Endometrial microvascular endothelial cells (primary cell): ENCODE measurements around the gene TARS1. TPM values are rescaled to one million over a fixed set of nuclear protein-coding genes. Genes with fewer than 3 reads are reported as not detected.
"Not testable (repeated sequence)": the region's sequence is repeated elsewhere in the genome, so short reads cannot be mapped to it uniquely, and the experiment has no call there.

Source experiments
- in situ Hi-C: cut with HindIII; loops from 2 replicates; pipeline ENCODE4 v1.10.0; 2017; ENCODE audit warnings: low sequenced_read_pairs, low pct_unique_long_range_greater_than_20kb; ENCODE audit errors: inconsistent ontology term
- total RNA-seq: library from RNA; depleted of rRNA; stranded (reverse); fragments of >200 nt; gene quantifications from one replicate; pipeline ENCODE4 v1.2.3, GENCODE V29; 2015; ENCODE audit errors: inconsistent ontology term

TARS1 gene
- total RNA-seq, 1 donor from 2014 or later: 174 TPM

DNA sequence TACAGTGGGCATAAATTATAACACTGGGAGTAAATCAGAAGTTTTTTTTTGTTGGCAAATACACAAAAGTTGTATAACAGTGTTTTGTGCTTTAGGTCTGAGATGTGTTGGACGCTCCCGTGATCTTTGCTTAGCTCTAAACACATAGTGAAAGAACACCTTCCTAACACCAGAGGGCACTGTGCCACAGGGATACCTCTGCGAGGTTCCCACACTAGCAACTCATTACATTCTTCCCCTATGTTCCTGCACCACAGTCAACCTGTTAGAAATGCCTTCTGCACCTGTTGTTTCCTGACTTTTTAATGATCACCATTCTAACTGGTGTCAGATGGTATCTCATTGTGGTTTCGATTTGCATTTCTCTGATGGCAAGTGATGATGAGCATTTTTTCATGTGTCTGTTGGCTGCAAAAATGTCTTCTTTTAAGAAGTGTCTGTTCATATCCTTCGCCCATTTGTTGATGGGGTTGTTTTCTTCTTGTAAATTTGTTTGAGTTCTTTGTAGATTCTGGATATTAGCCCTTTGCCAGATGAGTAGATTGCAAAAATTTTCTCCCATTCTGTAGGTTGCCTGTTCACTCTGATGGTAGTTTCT lies 4.8 kb upstream of the TARS1 start:
- in situ Hi-C loops: not testable (repeated sequence)

DNA sequence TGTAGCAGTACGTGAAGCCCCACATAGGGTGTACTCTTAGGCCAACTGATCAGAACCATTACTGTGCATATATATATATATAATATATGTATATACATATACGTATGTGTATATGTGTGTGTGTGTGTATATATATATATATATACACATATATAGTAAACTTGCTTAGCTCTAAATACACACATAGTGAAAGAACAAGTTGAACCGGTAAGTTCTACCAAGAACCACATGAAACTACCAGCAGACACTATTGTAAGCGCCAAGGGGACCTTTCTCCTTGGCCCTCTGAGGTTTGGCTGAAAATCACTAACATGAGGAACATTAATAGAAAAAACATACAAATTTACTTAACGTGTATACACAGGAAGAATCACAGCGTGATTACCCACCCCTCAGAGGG lies 1.8 kb upstream of the TARS1 start:
- in situ Hi-C loops: no loop called here

DNA sequence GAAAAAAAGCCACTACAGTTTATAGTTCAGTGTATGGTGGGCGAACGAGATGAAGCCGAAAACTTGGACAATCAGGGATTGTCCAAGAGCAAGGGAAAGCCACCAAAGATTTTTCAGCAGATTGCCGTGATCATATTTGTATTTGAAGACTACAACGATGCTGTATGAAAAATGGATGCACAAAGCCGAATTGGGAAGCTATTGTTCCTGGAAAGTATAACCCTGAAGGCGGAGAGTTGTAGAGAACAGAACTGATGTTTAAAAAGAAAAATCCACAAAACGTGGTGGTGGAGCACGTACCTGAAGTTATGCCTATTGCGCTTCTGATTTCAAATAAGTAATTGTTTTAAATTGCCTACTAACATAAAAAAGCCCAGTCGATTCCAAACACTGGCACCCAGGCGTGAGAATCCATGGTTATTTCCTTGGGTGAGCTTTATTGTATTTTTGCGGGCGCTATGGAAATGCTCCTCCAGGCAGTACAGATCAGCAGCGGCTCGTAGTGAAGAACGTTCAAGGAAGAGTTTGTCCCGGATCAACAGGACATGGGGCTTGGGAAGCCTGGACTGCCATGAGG lies 772 bp upstream of the TARS1 start:
- in situ Hi-C loops: no loop called here

DNA sequence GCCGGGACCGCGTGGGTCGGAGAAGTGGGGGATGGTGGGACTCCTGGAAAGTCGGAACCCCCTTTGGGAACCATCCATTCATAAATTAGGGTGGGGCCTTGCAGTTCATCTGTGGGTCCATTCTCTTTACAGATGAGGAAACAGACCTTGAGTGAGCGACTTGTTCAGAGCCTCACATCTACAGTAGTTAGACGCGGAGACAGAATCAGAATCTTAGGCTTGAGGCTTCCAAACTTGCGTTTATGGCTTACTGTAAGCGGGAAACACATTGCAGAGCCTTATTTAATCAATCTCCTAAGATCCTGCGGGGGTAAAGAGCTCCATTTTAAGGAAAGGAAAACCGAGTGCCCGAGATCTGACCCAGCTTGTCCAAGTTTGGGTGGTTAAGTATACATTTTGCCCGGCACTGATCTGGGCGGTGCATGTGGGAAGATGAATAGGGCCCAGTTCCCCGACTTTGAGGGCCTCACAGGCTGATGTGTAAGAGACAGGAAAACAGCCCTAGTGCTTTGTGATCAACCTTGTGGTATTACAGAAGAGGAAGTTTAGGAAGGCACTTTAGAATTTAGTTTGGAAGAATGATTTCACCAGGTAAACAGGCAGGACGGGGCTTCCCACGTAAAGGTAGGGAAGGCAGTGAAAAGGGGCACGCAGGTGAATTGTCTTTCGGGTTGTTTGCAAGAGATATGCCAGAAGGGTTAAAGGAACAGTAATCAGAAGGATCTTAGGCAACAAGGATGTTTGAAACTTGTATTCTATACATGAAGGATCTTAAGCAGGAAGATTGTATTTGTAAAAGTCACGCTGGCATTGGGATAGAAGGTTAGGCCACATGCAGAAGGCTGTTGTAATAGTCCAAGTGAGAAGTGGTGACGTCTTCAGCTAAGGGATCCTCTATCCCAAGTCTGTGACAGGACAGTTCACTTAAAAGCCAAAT lies 744 bp downstream of the TARS1 start:
- in situ Hi-C loops: no loop called here

DNA sequence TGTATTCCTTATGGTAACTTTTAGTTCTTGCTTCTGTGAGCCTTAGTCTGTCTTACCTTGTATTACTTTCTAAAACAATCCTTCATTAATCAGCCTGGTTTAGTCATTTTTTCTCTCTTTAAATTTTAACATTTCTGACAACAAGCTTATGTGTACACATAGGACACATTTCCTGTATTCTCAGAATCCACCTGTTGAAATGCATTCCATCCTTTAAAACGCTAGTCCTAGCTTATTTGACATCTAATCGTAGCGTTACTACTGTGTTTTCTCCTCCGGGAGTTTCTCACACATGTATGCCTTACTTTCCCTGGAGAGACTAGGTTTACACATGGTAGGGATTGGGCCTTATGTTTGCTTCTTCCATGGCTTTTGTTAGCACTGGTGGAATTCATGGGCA lies 3.8 kb downstream of the TARS1 start:
- in situ Hi-C loops: no loop called here

DNA sequence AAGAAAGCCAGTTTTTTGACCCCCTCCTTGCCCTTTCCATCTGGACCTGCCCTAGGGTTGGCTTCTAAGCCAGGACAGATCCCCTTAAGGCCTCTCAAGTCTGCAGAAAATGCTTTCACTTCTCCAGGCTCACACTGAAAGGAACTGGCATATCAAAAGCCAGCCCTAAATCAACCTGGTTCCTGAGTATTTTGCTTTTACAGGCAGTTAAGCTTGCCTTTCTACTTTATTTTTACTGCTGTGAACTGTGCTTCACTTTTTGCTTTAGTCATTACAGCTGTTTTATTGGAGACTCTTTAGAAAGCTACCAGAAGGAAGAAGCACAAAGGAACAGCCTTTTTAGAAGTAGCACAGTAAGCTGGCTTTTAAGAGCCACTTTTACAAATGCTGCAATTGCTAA lies 5.0 kb downstream of the TARS1 start:
- in situ Hi-C loops: no loop called here

DNA sequence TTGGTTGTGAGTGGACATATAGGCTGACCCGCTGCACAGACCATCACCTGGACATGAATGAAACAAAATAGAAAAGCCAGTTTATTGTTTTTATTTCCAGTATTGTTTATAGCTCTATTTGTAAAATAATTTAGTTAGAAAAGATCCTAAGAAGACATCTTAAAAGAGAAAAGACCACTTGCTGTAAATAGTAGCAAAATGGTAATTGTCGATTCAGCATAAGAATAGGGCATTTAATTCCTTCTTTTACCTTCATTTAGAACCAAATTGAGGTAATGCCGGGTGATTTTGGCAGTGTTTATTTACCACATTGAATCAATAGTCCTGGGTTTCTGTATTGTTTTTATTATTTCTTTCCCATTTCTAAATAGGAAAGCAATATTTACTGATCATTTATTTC lies 7.4 kb downstream of the TARS1 start:
- in situ Hi-C loops: no loop called here

DNA sequence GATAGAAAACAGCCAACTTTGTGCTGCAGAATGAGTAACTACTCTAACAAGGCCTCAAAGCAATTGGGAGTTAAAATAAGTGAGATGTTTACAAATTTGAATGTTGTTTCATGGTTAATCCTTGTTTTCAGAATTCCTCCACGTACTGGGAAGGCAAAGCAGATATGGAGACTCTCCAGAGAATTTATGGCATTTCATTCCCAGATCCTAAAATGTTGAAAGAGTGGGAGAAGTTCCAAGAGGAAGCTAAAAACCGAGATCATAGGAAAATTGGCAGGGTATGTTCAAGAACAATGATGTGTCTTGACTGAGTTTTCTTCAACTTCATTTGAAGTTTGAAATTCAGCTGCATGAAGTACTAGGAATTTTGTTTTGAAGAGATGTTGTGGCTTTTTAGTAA lies 16.4 kb downstream of the TARS1 start:
- in situ Hi-C loops: no loop called here

DNA sequence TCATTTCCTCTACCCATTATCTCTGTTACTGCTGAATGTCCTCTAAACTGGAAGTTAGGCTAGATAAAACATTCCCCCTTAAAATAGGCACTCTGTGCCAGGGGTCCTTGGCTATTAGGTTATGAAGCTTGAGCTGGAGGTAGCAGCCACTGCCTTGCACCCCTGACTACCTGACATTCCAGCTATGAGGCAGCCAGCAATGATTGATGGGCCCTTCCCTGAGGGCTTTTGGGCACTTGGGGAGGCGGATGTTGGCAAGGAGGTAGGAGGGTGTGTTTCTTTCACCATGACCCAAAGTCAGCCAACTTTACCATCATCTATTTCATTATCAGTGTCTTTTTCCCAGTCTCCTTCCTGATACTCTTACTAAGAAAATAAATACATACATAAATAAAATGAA lies 17.1 kb downstream of the TARS1 start:
- in situ Hi-C loops: no loop called here

DNA sequence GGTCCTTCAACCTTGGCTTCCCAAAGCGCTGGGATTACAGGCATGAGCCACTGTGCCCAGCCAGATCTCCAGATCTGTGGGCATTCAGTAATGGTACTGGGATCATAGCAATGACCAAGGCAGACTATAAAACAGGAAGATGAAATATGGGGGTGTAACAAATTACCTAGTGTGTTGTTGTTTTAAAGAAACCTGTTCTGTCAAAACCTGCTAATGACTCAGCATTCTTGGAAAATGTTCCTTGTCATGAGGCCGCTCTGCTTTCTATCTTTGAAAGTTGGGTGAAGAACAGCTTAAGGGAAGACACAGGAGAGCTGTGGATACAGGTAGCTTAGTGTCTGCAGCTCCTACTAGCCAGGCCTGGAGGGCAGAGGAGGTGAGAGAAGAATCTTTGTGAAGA lies 19.4 kb downstream of the TARS1 start:
- in situ Hi-C loops: no loop called here

DNA sequence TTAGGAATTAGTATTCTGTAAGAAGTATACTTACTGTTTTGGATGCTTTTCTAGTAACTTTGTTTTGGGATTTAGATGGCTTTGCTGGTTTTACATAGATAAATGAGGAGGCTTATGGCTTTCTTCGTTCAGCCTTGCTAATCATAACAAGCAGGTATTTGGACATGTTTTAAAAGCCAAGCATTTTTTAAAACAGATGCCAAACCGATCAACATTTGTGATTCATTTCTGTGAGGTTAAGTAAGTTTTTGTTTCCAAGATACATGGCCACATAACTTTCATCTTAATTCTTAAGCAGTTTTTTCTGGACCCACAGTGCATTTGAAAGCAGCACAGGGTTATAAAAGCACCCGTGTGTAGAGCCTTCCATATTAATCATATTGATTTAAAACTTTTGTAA lies 21.7 kb downstream of the TARS1 start:
- in situ Hi-C loops: no loop called here

DNA sequence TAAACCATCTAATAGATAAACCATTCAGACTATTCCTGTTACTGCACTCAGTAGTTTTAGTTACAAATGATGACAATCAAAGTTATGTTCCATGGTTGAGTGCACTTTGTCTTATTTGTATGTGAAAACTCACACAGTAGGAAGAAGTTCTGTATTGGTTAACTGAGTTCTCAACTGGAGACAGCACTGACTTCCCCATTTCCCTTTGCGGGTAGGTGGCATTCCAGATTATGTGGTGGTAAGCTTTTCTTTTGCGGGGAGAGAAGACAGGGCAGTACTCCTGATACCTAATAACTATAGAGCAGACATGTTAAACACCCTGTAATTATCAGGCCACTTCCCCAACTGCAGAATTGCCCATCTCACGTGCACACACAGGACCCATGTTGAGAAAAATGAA lies 24.4 kb downstream of the TARS1 start:
- in situ Hi-C loops: no loop called here

DNA sequence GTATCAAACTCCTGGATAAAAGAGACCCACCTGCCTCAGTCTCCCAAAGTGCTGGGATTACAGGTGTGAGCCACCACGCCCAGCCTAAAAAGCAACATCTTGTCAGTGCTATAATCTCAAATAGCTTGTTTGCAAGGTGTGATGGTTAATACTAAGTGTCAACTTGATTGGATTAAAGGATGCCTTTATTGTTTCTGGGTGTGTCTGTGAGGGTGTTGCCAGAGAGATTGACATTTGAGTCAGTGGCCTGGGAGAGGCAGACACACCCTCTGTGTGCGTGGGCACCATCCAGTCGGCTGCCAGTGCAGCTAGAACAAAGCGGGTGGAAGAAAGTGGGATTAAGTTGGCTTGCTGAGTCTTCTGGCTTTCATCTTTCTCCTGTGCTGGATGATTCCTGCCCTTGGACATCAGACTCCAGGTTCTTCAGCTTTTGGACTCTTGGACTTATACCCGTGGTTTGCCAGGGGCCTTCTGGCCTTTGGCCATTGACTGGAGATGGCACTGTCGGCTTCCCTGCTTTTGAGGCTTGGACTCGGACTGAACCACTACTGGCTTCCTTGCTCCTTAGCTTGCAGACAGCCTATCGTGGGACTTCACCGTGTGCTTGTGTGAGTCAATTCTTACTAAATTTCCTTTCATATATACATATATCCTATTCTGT lies 28.1 kb downstream of the TARS1 start:
- in situ Hi-C loops: no loop called here

DNA sequence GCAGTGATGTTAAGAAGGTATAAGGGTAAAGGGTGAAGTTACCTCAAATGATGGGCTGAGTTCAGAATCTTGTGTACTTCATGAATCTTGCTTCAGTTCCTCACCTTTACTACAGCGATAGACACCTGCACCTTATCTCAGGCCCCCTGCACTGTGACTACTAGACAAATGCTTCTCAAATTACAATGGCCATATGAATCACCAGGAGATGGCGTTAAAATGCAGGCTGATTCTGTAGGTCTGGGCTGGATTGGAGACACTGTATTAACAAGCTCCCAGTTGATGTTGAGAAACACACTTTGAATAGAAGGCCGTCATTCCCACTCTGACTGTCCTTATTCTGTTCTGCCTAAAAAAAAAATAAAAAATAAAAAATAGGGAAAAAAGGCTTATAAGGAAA lies 29.8 kb downstream of the TARS1 start:
- in situ Hi-C loops: no loop called here

DNA sequence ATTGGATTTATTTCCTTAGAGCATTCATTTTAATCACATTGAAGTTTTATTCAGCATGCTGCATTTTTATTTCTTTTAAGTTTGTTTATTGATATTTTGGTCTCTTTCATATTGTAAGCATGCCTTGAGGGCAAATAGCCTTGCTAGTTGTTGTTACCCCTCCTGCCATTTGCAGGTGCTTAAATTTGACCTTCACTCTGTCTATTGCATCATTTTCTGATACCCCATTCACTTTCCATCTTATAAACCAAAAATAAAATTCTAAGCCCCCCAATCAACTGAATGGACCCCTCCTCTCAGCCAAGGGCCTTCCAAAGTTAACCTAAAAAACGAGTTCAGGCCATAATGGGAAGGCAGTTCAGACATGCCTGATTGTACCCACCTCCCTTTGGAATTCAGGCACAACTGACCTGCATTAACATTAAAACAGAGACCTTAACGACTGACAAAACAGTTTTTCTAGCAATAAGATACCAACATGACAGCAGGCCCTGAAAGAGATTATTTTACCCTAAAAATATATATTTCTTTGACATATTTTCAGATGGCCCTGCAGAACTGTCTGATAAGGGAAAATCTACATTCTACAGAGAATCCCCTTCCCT lies 32.1 kb downstream of the TARS1 start:
- in situ Hi-C loops: no loop called here

DNA sequence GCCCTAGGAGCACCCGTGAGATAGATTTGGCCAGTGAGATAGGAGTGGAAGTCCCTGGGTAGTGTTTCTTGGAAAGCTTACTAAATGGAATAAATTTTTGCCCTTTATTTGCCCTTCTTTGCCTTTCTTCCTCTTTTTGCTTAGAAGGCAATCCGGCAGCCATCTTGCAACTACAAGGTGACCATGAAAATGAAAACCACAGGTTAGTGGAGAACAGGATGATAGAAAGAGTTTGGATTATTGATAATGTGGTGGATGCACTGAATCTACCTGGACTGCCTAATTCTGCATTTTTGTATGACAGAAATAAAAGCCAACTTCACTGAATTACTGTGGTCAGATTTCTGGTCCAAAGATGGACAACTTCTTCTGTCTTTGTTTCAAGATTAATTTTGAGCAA lies 33.2 kb downstream of the TARS1 start:
- in situ Hi-C loops: no loop called here

DNA sequence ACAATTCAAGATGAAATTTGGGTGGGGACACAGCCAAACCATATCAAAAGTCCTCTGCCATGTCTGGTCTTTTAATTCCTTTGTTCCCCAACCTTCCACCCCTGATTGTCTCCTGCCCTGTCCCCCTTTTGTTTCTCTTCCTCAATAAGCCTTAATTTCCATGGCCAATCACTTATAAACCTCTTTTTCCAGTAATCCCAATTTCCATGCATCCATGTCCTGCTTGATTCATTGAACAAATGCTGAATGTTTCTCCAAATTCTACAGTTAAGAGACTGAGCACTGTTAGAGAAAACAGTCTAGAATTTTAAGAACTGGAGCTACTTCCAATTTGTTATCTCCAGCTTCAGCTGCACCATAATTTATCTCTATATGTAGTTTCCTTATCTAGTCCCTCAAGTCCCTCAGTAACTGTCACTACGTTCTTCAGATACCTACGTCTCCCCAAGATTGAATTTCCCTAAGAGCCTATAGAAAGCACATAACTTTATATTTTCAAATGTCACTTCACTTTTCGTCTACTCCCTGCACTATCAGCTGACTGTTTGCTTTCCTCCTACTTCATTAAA lies 34.2 kb downstream of the TARS1 start:
- in situ Hi-C loops: no loop called here

DNA sequence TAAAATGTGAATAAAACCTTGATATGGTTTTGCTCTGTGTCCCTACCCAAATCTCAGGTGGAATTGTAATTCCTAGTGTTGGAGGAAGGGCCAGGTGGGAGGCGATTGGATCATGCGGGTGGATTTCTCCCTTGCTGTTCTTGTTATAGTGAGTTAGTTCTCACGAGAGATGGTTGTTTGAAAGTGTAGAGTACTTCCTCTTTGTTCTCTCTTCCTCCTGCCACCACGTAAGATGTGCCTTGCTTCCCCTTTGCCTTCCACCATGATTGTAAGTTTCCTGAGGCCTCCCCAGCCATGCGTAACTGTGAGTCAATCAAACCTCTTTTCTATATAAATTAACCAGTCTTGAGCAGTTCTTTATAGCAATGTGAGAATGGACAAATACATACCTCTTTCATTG lies 34.9 kb downstream of the TARS1 start:
- in situ Hi-C loops: no loop called here

DNA sequence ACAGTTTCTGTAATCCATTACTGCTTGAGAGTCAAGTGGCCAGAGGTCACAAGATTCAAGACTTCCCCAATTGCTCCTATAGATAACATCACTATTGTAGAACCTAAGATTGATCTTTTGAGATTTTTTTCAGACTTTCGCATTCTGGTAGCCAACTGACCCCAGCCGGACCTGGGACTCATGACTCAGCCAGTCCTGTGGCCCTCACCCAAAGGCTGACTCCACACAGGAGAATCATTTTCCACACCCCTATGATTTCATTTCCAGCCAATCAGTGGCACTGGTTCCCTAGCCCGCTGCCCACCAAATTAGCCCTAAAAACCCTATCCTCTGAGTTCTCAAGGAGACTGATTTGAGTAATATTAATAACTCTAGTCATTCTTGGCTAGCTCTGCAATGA lies 36.2 kb downstream of the TARS1 start:
- in situ Hi-C loops: no loop called here
